ENCODE results near the gene KIF1B.

- TF ChIP-seq POLR2AphosphoS5 (IDR thresholded peaks at IDR 0.05; ENCODE audit: borderline replicate concordance, low read depth, low read length), result no peak
- TF ChIP-seq EZH2 (IDR thresholded peaks at IDR 0.05), result no peak
These were observed 7.5 kb downstream of the KIF1B start for GRCh38 chr1:10217748-10218441.
